HG03103 (cell line): ENCODE results near the gene ZSCAN22.
"Not testable (repeated sequence)": the region's sequence is repeated elsewhere in the genome, so short reads cannot be mapped to it uniquely, and the experiment has no call there.

Experiments used
- ATAC-seq: cut with Tn5 transposase; IDR thresholded peaks from one replicate; pipeline ENCODE4 v1.9.1; 2021; ENCODE audit warnings: low read depth; ENCODE audit not compliant: unreplicated experiment

The ZSCAN22 gene

GRCh38 chr19:58326914-58327726, at the start of gene ZSCAN22:
ZSCAN22 (plus strand) TSS chr19:58326994; CDS start chr19:58334803, 7,809 bp downstream.
- peak; percentile 80 for ATAC-seq

DNA sequence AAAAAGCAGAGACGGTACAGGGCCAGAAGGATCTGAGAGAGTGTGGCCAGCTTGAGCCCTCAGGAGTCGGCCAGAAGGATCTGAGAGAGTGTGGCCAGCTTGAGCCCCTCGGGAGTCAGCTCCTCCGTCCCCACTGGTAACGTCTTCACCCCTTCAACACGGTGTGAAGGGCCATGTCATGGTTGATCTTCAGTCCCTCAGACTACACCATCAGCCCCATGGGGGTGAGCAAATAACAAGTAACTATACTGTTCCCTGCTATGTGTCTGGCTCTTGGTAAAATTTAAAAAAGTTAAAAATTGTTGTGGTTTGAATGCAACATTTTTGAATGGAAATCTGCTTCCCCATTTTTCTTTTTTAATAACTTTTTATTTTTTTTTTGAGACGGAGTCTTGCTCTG, 49.6 kb upstream of the ZSCAN22 start:
- ATAC-seq, result no peak

DNA sequence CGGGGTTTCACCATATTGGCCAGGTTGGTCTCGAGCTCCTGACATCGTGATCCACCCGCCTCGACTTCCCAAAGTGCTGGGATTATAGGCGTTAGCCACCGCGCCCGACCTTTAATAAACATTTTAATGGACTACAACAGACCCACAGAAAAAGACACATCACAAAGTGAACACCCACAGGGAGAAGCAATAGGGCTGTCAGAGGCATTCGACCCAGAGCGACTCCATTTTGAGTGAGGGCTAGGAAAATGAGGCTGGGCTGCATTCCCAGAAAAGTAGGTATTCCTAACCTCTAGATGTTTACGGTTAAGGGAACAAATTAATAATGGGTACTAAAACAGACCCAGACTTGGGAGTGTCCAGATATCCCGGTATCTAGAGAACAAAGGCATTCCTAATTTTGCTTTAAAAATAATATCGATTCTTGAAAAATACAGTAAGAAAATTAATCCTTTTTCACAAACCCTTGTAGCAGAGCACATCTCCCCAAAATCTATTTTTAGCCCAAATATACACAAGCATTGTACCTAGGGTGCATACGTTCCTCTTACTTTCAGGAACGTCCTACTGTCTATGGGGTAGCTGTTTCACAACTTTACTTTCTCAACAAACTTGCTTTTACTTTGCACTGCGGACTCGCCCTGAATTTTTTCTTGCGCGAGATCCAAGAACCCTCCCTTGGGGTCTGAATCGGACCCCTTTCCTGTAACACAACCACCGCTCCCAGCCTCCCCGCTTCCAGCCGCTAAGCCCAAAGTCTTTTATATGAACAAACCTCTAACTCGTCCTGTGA, 48.9 kb upstream of the ZSCAN22 start:
- ATAC-seq, result no peak

DNA sequence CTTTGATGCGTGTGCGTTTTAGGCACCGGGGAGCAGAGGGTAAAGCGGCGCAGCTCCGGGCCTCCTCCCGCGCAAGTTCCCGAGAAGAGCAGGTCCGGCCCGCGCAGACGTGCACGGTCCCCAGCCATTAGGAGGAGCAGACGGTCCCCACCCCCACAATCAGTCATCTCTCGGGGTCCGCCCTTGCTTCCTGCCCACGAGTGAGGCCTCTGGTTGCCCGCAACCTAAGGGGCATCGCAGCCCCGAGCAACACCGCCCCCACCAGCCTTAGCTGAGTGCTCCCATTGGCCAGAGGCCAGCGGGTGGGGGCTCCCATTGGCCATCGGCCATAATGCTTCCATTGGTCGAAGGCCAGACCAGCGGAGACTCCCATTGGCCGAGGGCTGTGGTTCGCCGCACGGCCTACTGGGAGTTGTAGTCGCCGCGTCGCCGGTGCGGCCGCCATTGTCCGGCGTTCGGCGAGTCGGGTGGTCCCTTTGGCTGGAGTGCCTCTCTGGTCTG, 48.2 kb upstream of the ZSCAN22 start, which contains the start of gene ZNF8:
ZNF8 (plus strand) TSS at position 415 of the 501 bp plus-strand sequence. CDS start 127 bp downstream, outside the sequence.
- ATAC-seq, result peak; percentile 89

DNA sequence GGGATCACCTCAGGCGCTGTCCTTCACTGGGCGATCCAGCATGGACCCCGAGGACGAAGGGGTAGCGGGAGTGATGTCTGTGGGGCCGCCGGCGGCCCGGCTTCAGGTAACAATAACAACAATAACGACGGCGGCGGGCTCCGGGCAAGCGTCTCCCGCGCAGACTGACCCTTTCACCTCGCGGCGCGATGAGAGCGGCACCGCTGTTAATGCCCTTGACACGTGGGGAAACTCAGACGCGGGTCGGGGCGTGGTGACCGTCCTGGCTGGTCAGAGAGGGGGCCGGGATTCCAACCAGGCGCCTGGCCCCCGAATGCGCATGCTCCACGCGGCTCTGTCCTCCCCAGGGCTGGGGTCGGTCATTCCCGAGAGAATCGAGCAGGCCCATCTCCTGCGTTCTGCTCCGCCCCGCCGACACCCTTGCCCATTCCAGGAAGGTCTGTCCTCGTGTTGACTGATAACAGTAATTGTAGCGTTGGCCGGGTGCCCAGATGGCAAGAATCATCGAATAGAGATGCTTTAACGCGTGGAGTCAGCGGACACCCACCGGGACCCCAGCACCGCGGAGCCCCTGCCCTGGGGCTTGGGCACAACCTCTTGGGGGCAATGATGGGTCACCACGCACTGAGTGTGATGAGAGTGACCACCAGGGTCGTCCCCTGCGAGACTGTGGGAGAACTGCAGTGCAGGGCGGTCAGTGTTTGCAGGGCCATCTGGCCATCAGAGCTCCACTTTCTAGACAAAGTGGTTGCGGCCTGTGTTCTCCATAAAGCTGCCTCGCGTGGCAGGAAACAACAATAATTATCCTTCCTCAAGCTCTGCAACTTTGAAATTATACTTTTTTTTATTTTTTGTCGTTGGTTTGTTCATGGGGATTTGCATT, 47.5 kb upstream of the ZSCAN22 start:
- no peak for ATAC-seq

DNA sequence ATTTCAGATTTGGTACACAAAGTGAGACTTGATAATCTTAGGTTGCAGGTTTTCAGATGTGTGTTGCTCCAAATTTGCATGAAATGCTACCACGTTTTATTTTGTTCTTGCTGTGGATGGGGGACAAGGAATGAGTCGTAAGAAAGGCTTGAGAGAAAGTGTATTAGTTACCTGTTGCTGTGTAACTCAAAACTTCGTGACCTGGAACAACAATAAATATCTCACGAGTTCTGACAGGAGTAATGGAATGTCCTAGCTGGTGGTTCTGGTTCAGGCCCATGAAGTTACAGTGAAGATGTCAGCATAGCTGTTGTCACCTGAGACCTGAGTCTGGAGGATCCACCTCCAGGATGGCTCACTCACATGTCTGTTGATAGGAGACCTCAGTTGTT, 46.9 kb upstream of the ZSCAN22 start:
- ATAC-seq, result no peak

DNA sequence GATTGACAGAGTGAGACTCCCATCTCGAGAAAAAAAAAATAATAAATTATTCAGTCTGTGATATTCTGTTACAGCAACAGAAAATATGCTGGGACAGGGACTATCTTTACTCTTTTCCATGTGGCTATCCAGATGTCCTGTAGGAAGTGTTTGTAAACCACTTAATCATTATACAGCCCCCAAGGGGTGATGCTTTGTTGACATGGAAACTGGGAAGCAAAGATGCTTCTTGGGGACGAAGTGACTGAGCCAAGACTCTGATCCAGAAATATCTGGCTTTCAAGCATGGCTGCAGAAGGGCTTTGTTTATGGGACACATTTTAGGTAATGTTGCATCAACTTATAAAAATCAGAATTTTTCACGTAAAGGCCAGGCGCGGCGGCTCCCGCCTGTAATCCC, 42.6 kb upstream of the ZSCAN22 start:
- no peak for ATAC-seq

DNA sequence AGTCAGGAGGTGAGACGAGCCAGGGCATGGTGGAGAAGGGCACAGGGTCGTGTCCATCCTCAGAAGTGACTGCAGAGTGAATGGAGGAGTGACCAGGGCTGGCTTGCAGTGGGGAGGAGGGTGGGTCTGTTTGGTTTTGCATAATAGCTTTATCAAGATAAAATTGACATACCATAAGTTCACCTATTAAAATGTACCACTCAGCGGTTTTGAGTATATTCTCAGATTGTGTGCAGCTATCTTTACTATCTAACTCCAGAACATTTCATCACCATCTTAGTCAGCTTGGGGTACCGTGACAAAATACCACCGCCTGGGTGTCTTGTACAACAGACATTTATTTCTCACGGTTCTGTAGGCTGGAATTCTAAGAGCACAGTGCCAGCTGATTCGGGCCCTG, 34.9 kb upstream of the ZSCAN22 start:
- no peak for ATAC-seq

DNA sequence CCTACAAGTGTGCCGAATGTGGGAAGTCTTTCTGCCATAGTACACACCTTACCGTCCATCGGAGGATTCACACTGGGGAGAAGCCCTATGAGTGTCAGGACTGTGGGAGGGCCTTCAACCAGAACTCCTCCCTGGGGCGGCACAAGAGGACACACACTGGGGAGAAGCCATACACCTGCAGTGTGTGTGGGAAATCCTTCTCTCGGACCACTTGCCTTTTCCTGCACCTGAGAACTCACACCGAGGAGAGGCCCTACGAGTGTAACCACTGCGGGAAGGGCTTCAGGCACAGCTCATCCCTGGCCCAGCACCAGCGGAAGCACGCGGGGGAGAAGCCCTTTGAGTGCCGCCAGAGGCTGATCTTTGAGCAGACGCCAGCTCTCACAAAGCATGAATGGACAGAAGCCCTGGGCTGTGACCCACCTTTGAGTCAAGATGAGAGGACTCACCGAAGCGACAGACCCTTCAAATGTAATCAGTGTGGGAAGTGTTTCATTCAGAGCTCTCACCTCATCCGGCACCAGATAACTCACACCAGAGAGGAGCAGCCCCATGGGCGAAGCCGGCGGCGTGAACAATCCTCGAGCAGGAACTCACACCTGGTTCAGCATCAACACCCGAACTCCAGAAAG, 31.9 kb upstream of the ZSCAN22 start:
- ATAC-seq, result no peak

GRCh38 chr19:58296104-58296503, 30.7 kb upstream of the ZSCAN22 start:
- ATAC-seq, result no peak

- ATAC-seq, result no peak
These were observed 26.2 kb upstream of the ZSCAN22 start for GRCh38 chr19:58300620-58301019.

DNA sequence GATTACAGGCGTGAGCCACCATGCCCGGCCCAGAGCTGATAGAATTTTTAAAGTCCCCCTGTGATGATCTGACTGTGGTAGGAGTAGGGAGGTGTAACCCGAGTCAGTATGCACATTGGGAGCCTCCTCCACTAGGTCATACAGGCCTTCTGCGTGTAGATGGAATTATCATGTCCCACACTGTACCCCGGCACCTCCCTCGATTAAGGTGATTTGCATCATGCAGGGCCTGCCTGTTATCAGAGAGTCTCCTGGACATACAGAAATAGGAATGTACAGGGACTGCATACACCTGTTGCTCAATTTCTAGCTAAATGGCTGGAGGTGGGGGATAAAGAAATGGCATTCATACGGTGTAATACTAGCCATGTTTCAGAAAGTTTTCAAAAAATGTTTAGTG, 22.5 kb upstream of the ZSCAN22 start:
- ATAC-seq, result no peak

- no peak for ATAC-seq
These were observed 22.1 kb upstream of the ZSCAN22 start for GRCh38 chr19:58304748-58305064.

DNA sequence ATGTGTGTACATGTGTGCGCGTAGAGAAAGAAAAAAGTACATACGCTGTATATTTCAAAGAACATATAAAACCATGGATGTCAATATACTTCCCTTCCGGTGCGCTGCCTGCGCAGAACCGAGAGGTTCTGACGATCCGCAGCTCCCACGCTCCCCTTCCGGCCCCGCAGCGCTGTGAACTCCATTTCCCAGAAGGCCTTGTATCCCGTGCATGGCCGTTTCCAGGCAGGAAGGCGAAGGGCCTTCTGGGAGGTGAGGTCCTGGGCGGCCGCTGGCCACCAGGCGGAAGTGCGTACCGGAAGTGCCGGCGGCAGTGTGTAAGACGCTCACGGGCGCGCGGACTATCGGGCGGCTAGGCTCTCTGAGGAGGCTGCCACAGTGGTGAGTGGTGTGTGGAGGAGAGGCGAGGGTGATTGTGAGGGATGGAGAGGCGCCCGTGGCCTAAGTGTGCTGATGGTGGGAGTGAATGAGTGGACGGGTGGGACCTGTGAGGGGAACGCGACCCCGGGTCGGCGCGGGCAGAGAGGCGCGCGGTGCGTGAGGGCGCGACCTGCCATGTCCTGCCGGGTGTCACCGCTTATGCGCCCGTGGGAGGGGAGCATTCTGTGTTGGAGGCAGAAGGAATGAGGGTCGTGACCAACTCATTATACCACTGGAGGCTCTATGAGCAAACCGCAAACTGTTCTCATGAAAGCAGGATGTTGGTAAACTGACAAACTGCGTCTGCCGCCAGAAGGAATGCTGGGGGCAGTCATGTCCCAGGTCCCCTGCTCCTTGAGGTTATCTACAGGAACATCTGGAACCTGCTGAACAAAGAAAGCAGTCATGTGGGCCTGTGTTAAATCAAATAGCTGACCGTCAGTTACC, 21.5 kb upstream of the ZSCAN22 start, which contains the start of gene ERVK3-1:
ERVK3-1 (plus strand) TSS at position 313 of the 867 bp plus-strand sequence. CDS start 6,792 bp downstream, outside the sequence.
- ATAC-seq, result peak; percentile 90

- ATAC-seq, result no peak
These were observed 20.9 kb upstream of the ZSCAN22 start for GRCh38 chr19:58305932-58306323.

DNA sequence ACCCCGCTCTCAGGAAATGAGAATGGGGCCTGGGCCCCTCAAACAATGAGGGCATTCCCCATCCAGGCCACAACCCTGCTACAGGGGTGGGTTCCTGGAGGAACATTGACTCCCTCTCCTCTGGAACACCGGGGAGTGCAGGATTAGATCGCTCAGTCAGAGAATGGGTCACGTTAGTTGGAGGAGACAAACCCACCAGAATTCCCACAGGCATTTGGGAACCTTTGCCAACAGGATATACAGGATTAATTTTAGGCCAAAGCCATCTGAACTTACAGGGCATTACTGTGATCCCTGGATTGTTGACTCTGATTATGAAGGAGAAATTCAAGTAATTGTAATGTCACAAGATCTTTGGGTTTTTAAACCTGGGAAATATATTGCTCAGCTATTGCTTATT, 19.1 kb upstream of the ZSCAN22 start:
- ATAC-seq, result no peak

- not testable (repeated sequence) for ATAC-seq
These were observed 16.1 kb upstream of the ZSCAN22 start for GRCh38 chr19:58310685-58311084.

DNA sequence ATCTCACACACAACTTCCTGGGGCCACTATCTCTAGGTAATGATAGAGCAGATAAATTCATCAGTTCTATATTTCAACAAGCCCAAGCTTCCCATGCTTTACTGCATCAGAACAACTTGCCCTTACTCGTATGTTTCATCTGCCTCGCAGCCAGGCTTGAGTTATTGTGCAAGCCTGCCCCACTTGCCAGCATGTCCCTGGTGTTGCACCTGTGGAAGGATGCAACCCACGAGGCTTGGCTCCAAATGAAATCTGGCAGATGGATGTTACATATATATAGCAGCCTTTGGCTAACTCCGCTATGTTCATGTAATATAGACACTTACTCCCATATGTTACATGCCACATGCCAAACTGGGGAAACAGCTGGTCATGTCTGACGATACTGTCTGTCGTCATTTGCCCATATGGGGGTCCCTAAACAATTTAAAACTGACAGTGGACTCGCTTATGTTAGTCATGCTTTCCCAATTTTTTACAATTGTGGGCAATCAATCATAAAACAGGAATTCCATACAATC, 15.4 kb upstream of the ZSCAN22 start:
- ATAC-seq, result no peak

DNA sequence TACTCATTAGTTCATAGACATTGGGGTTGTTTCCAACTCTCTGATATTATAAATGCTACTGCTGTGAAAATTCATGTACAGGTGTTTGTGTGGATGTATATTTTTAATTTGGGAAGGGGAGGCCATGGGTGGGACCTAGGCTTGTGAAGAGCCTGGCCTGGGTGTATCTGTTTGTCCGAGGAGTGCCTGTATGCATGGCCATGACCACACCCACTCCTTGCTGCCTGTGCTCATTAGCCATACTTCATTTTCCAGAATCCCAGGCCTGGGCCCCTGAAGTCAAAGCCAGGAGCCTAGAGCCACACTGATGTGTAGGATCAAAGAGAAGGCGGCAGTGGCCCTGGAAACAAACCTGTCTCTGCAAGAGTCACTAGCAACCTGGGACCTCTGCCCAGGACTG, 11.2 kb upstream of the ZSCAN22 start:
- no peak for ATAC-seq
